Stimulated activated CD4-positive, alpha-beta T cell treated with anti-CD3 and anti-CD28 coated beads, Interleukin-1b, Interleukin-23, amount 100 ng/mL, for 1 hour (primary cell): ENCODE data around the gene PRDM16.
"Not testable (repeated sequence)": the region's sequence is repeated elsewhere in the genome, so short reads cannot be mapped to it uniquely, and the experiment has no call there.

ENCODE experiments used
- DNase-seq, 2 donors: peaks; one replicate each; pipeline ENCODE4 v3.0.0-alpha.2; 2020; ENCODE audit warnings: low read depth in 2 of 2

The PRDM16 gene

GRCh38 chr1:3278416-3279181 is 209.6 kb downstream of the PRDM16 start:
- DNase-seq: no peak

- DNase-seq: no peak
These were observed 210.1 kb downstream of the PRDM16 start for GRCh38 chr1:3279182-3279470.

GRCh38 chr1:3281735-3282134 is 212.7 kb downstream of the PRDM16 start:
- no peak for DNase-seq

- no peak for DNase-seq
These were observed 213.2 kb downstream of the PRDM16 start for GRCh38 chr1:3282186-3282585.

GRCh38 chr1:3282656-3283430 is 213.8 kb downstream of the PRDM16 start:
- DNase-seq: no peak

GRCh38 chr1:3283849-3284248 is 214.8 kb downstream of the PRDM16 start:
- DNase-seq: no peak

- DNase-seq: no peak
These were observed 215.7 kb downstream of the PRDM16 start for GRCh38 chr1:3284691-3285090.

GRCh38 chr1:3285106-3285740 is 216.2 kb downstream of the PRDM16 start:
- DNase-seq: no peak

GRCh38 chr1:3287095-3287494 is 218.1 kb downstream of the PRDM16 start:
- not testable (repeated sequence) for DNase-seq

- DNase-seq: no peak
These were observed 218.7 kb downstream of the PRDM16 start for GRCh38 chr1:3287656-3288160.

- no peak for DNase-seq
These were observed 220.5 kb downstream of the PRDM16 start for GRCh38 chr1:3289502-3289901.

- no peak for DNase-seq
These were observed 221.4 kb downstream of the PRDM16 start for GRCh38 chr1:3290438-3290837.

- DNase-seq: no peak
These were observed 221.9 kb downstream of the PRDM16 start for GRCh38 chr1:3290915-3291314.

GRCh38 chr1:3292051-3292722 is 223.2 kb downstream of the PRDM16 start:
- no peak for DNase-seq

- DNase-seq: no peak
These were observed 224.0 kb downstream of the PRDM16 start for GRCh38 chr1:3292868-3293562.

- DNase-seq: no peak
These were observed 224.6 kb downstream of the PRDM16 start for GRCh38 chr1:3293563-3294080.

- no peak for DNase-seq
These were observed 225.4 kb downstream of the PRDM16 start for GRCh38 chr1:3294450-3294849.

- no peak for DNase-seq
These were observed 226.8 kb downstream of the PRDM16 start for GRCh38 chr1:3295846-3296245.

- no peak for DNase-seq
These were observed 227.3 kb downstream of the PRDM16 start for GRCh38 chr1:3296326-3296725.

GRCh38 chr1:3296826-3297225 is 227.8 kb downstream of the PRDM16 start:
- no peak for DNase-seq

- no peak for DNase-seq
These were observed 228.8 kb downstream of the PRDM16 start for GRCh38 chr1:3297756-3298155.
